IPS-20b (cell line): ENCODE data around the gene CHML.

Experiments used
- H3K27ac ChIP-seq: one replicate; pipeline ENCODE4 v1.5.1; 2013; ENCODE audit warnings: low read length
- H3K27me3 ChIP-seq: 2 replicates; pipeline ENCODE4 v1.6.1; 2013; ENCODE audit warnings: mild to moderate bottlenecking, low read length, inconsistent platforms; ENCODE audit not compliant: insufficient read depth
- H3K36me3 ChIP-seq: 2 replicates; pipeline ENCODE4 v1.6.1; 2013; ENCODE audit warnings: low read depth, mild to moderate bottlenecking, inconsistent platforms, low read length, moderate library complexity; ENCODE audit not compliant: insufficient read depth
- H3K4me1 ChIP-seq: 2 replicates; pipeline ENCODE4 v1.6.1; 2013; ENCODE audit warnings: mild to moderate bottlenecking, control low read depth, inconsistent platforms, low read length, moderate library complexity; ENCODE audit not compliant: insufficient read depth
- H3K4me3 ChIP-seq: 2 replicates; pipeline ENCODE4 v1.5.1; 2013; ENCODE audit warnings: mild to moderate bottlenecking, low read length, inconsistent platforms
- H3K9ac ChIP-seq: 2 replicates; pipeline ENCODE4 v1.6.1; 2013; ENCODE audit warnings: low read depth, mild to moderate bottlenecking, inconsistent platforms, low read length, moderate library complexity
- H3K9me3 ChIP-seq: 2 replicates; pipeline ENCODE4 v1.6.1; 2013; ENCODE audit warnings: mild to moderate bottlenecking, low read depth, low read length, inconsistent platforms; ENCODE audit not compliant: insufficient read depth

CHML gene

GRCh38 chr1:241614572-241614971 is 25.6 kb downstream of the CHML start:
- Histone ChIP-seq H3K36me3 (no peaks in the 10 kb centered on the region), H3K27me3 (no peaks in the 10 kb centered on the region), H3K9me3 (no peaks in the 10 kb centered on the region), H3K4me1 (no peaks in the 10 kb centered on the region), H3K9ac (no peak overlapping the region), H3K27ac (no peak overlapping the region), H3K4me3 (no peak overlapping the region)

- H3K36me3 ChIP-seq: no peaks in the 10 kb centered on the region
- no peak overlapping the region for H3K9ac ChIP-seq
- no peaks in the 10 kb centered on the region for H3K4me1 ChIP-seq
- H3K9me3 ChIP-seq: no peaks in the 10 kb centered on the region
- no peaks in the 10 kb centered on the region for H3K27me3 ChIP-seq
- H3K27ac ChIP-seq: no peak overlapping the region
- no peak overlapping the region for H3K4me3 ChIP-seq
Observed at GRCh38 chr1:241614144-241614543, 26.0 kb downstream of the CHML start.

GRCh38 chr1:241612533-241613477 is 27.4 kb downstream of the CHML start:
- Histone ChIP-seq H3K4me3 (no peak overlapping the region), H3K36me3 (no peaks in the 10 kb centered on the region), H3K4me1 (no peaks in the 10 kb centered on the region), H3K9ac (no peak overlapping the region), H3K9me3 (no peaks in the 10 kb centered on the region), H3K27ac (no peak overlapping the region), H3K27me3 (no peaks in the 10 kb centered on the region)

- no peak overlapping the region for H3K27ac ChIP-seq
- no peaks in the 10 kb centered on the region for H3K36me3 ChIP-seq
- H3K4me1 ChIP-seq: no peaks in the 10 kb centered on the region
- H3K27me3 ChIP-seq: no peaks in the 10 kb centered on the region
- no peak overlapping the region for H3K4me3 ChIP-seq
- H3K9ac ChIP-seq: no peak overlapping the region
- H3K9me3 ChIP-seq: no peaks in the 10 kb centered on the region
Observed at GRCh38 chr1:241611736-241612135, 28.4 kb downstream of the CHML start.

GRCh38 chr1:241611063-241611462 is 29.1 kb downstream of the CHML start:
- Histone ChIP-seq H3K36me3 (no peaks in the 10 kb centered on the region), H3K9me3 (no peaks in the 10 kb centered on the region), H3K27ac (no peak overlapping the region), H3K4me1 (no peaks in the 10 kb centered on the region), H3K4me3 (no peak overlapping the region), H3K9ac (no peak overlapping the region), H3K27me3 (no peaks in the 10 kb centered on the region)

GRCh38 chr1:241610056-241610815 is 29.9 kb downstream of the CHML start:
- Histone ChIP-seq H3K36me3 (no peaks in the 10 kb centered on the region), H3K4me1 (no peaks in the 10 kb centered on the region), H3K27ac (no peak overlapping the region), H3K9me3 (no peaks in the 10 kb centered on the region), H3K9ac (no peak overlapping the region), H3K4me3 (no peak overlapping the region), H3K27me3 (no peaks in the 10 kb centered on the region)

- no peaks in the 10 kb centered on the region for H3K4me1 ChIP-seq
Observed at GRCh38 chr1:241608379-241609033, 31.7 kb downstream of the CHML start.

GRCh38 chr1:241607497-241607896 is 32.7 kb downstream of the CHML start:
- Histone ChIP-seq H3K4me1 (no peaks in the 10 kb centered on the region), H3K27ac (no peak overlapping the region)

More at GRCh38 chr1:241608379-241609033, 31.7 kb downstream of the CHML start:
- no peak overlapping the region for H3K9ac ChIP-seq
- no peak overlapping the region for H3K4me3 ChIP-seq
- no peaks in the 10 kb centered on the region for H3K9me3 ChIP-seq
- H3K36me3 ChIP-seq: no peaks in the 10 kb centered on the region
- no peak overlapping the region for H3K27ac ChIP-seq
- H3K27me3 ChIP-seq: no peaks in the 10 kb centered on the region

GRCh38 chr1:241606544-241606943 is 33.6 kb downstream of the CHML start:
- Histone ChIP-seq H3K36me3 (no peaks in the 10 kb centered on the region), H3K27me3 (no peaks in the 10 kb centered on the region), H3K4me1 (no peaks in the 10 kb centered on the region), H3K9me3 (no peaks in the 10 kb centered on the region), H3K9ac (no peak overlapping the region), H3K4me3 (no peak overlapping the region), H3K27ac (no peak overlapping the region)

More at GRCh38 chr1:241607497-241607896, 32.7 kb downstream of the CHML start:
- H3K9ac ChIP-seq: no peak overlapping the region
- no peaks in the 10 kb centered on the region for H3K27me3 ChIP-seq
- H3K36me3 ChIP-seq: no peaks in the 10 kb centered on the region
- no peaks in the 10 kb centered on the region for H3K9me3 ChIP-seq
- H3K4me3 ChIP-seq: no peak overlapping the region

GRCh38 chr1:241605146-241605805 is 34.9 kb downstream of the CHML start:
- Histone ChIP-seq H3K27me3 (no peaks in the 10 kb centered on the region), H3K4me1 (no peaks in the 10 kb centered on the region), H3K27ac (no peak overlapping the region), H3K36me3 (no peaks in the 10 kb centered on the region), H3K4me3 (no peak overlapping the region), H3K9ac (no peak overlapping the region), H3K9me3 (no peaks in the 10 kb centered on the region)

GRCh38 chr1:241603731-241604245 is 36.4 kb downstream of the CHML start:
- H3K27ac ChIP-seq: no peak overlapping the region
- no peak overlapping the region for H3K9ac ChIP-seq
- no peaks in the 10 kb centered on the region for H3K9me3 ChIP-seq
- no peaks in the 10 kb centered on the region for H3K36me3 ChIP-seq
- H3K27me3 ChIP-seq: no peaks in the 10 kb centered on the region
- no peaks in the 10 kb centered on the region for H3K4me1 ChIP-seq
- H3K4me3 ChIP-seq: no peak overlapping the region
